Measurements from ENCODE around the gene SCN2B. TPM values are rescaled to one million over a fixed set of nuclear protein-coding genes. Genes with fewer than 3 reads are reported as not detected.

SCN2B gene
- total RNA-seq, 2 experiments from 2014 or later = not detected

- DNase-seq = no peak
- Mint-ChIP-seq H3K4me3 (no peak overlapping the region), H3K27ac (no peak overlapping the region), H3K27me3 (peaks cover 13% of the 10 kb centered on the region), H3K36me3 (ENCODE audit: low read depth) (no peaks in the 10 kb centered on the region), H3K4me1 (ENCODE audit: low read depth) (no peaks in the 10 kb centered on the region), H3K9me3 (no peaks in the 10 kb centered on the region)
- POLR2A ChIA-PET = interaction anchor here (0.6 to 1.0 kb wide), 2 partner anchors 126 to 205 kb away, joined by 3 read pairs; no protein-coding TSS in a partner anchor
- CTCF ChIA-PET = interaction anchor here (0.8 kb wide), 1 partner anchor 36 kb away, joined by 4 read pairs; no protein-coding TSS in a partner anchor
- TF ChIP-seq CTCF (IDR thresholded peaks at IDR 0.05) = no peak
- ATAC-seq = no peak
- intact Hi-C loops (cut with micrococcal nuclease) = no loop called here
These were observed 40.7 kb downstream of the SCN2B start for GRCh38 chr11:118135796-118136165.

- no peak for ATAC-seq
- H3K4me1 Mint-ChIP-seq (ENCODE audit: low read depth) = no peaks in the 10 kb centered on the region
- H3K9me3 Mint-ChIP-seq = no peaks in the 10 kb centered on the region
- DNase-seq = no peak
- H3K36me3 Mint-ChIP-seq (ENCODE audit: low read depth) = no peaks in the 10 kb centered on the region
- no peak for TF ChIP-seq CTCF (IDR thresholded peaks at IDR 0.05)
- H3K27ac Mint-ChIP-seq = no peak overlapping the region
- POLR2A ChIA-PET = interaction anchor here (1.0 kb wide), 1 partner anchor 127 kb away, joined by 3 read pairs; no protein-coding TSS in a partner anchor
- H3K27me3 Mint-ChIP-seq = peaks cover 11% of the 10 kb centered on the region
- no peak overlapping the region for H3K4me3 Mint-ChIP-seq
- intact Hi-C loops (cut with micrococcal nuclease) = no loop called here
- CTCF ChIA-PET = interaction anchor here (0.8 to 2.3 kb wide), 4 partner anchors 10 to 36 kb away, joined by 3 to 16 read pairs (median 4); no protein-coding TSS in a partner anchor
These were observed 41.2 kb downstream of the SCN2B start for GRCh38 chr11:118135051-118135795.

GRCh38 chr11:118133816-118134215, 42.6 kb downstream of the SCN2B start:
- no peak overlapping the region for H3K27ac Mint-ChIP-seq
- H3K4me3 Mint-ChIP-seq = no peak overlapping the region
- DNase-seq (no peak), ATAC-seq (no peak)
- ChIA-PET CTCF (interaction anchor here (0.7 to 2.3 kb wide), 5 partner anchors 9 to 162 kb away, joined by 3 to 16 read pairs (median 3); no protein-coding TSS in a partner anchor), POLR2A (no interaction called here)
- no peaks in the 10 kb centered on the region for H3K36me3 Mint-ChIP-seq (ENCODE audit: low read depth)
- no peaks in the 10 kb centered on the region for H3K4me1 Mint-ChIP-seq (ENCODE audit: low read depth)
- intact Hi-C loops (cut with micrococcal nuclease) = no loop called here
- TF ChIP-seq CTCF (IDR thresholded peaks at IDR 0.05) = no peak
- no peaks in the 10 kb centered on the region for H3K9me3 Mint-ChIP-seq
- H3K27me3 Mint-ChIP-seq = peaks cover 12% of the 10 kb centered on the region

- peaks cover 9% of the 10 kb centered on the region for H3K27me3 Mint-ChIP-seq
- H3K36me3 Mint-ChIP-seq (ENCODE audit: low read depth) = no peaks in the 10 kb centered on the region
- ChIA-PET POLR2A (no interaction called here), CTCF (interaction anchor here (0.7 to 2.3 kb wide), 2 partner anchors 39 kb away, joined by 3 to 16 read pairs; no protein-coding TSS in a partner anchor)
- DNase-seq (no peak), ATAC-seq (no peak)
- H3K4me3 Mint-ChIP-seq = no peak overlapping the region
- H3K27ac Mint-ChIP-seq = no peak overlapping the region
- no peak for TF ChIP-seq CTCF (IDR thresholded peaks at IDR 0.05)
- no peaks in the 10 kb centered on the region for H3K4me1 Mint-ChIP-seq (ENCODE audit: low read depth)
- intact Hi-C loops (cut with micrococcal nuclease) = no loop called here
- no peaks in the 10 kb centered on the region for H3K9me3 Mint-ChIP-seq
These were observed 43.9 kb downstream of the SCN2B start for GRCh38 chr11:118132385-118133151.
